Upper lobe of right lung (tissue), 1 donor: Measurements from ENCODE around the gene CKLF. TPM values are rescaled to one million over a fixed set of nuclear protein-coding genes. Genes with fewer than 3 reads are reported as not detected.
"Not testable (repeated sequence)": the region's sequence is repeated elsewhere in the genome, so short reads cannot be mapped to it uniquely, and the experiment has no call there.

Experiments used
- ATAC-seq: fragments of 200-7000 bp; cut with Tn5 transposase; one replicate; pipeline ENCODE4 v1.9.1; 2020; ENCODE audit warnings: mild to moderate bottlenecking, moderate library complexity
- DNase-seq: peaks from one replicate; pipeline ENCODE4 v3.0.0-alpha.2; 2020
- H3K27ac ChIP-seq: fragments of 200-600 bp; one replicate; pipeline ENCODE4 v1.8.0; 2022
- H3K27me3 ChIP-seq: fragments of 200-600 bp; one replicate; pipeline ENCODE4 v1.8.0; 2022; ENCODE audit warnings: mild to moderate bottlenecking
- H3K36me3 ChIP-seq: fragments of 200-600 bp; one replicate; pipeline ENCODE4 v1.8.0; 2022
- H3K4me1 ChIP-seq: fragments of 200-600 bp; one replicate; pipeline ENCODE4 v1.8.0; 2022
- H3K4me3 ChIP-seq: fragments of 200-600 bp; one replicate; pipeline ENCODE4 v1.8.0; 2022; ENCODE audit warnings: mild to moderate bottlenecking
- H3K9me3 ChIP-seq: fragments of 200-600 bp; one replicate; pipeline ENCODE4 v1.8.0; 2022
- intact Hi-C: fragments of 100-400 bp; cut with DNase I; formaldehyde crosslinking; loops from one replicate; pipeline ENCODE4 v1.11.0; 2022
- total RNA-seq: library from RNA; stranded (reverse); fragmentation: NEBNext Ultra II Directional; extraction: Animal tissue kit (Norgen Biotek cat#: 25700); gene quantifications from one replicate; pipeline ENCODE4 v1.2.1, GENCODE V29; 2021
- TF ChIP-seq, protein P1 (sequence below): fragments of 200-600 bp; IDR thresholded peaks from one replicate; pipeline ENCODE4 v1.8.0; 2022; ENCODE audit warnings: antibody characterized with exemption
- donor health status: DM: no; HTN: yes; CAD: no; lungs with severe emphysema.

The CKLF gene
- total RNA-seq, 1 donor from 2014 or later: 57.6 TPM

DNA sequence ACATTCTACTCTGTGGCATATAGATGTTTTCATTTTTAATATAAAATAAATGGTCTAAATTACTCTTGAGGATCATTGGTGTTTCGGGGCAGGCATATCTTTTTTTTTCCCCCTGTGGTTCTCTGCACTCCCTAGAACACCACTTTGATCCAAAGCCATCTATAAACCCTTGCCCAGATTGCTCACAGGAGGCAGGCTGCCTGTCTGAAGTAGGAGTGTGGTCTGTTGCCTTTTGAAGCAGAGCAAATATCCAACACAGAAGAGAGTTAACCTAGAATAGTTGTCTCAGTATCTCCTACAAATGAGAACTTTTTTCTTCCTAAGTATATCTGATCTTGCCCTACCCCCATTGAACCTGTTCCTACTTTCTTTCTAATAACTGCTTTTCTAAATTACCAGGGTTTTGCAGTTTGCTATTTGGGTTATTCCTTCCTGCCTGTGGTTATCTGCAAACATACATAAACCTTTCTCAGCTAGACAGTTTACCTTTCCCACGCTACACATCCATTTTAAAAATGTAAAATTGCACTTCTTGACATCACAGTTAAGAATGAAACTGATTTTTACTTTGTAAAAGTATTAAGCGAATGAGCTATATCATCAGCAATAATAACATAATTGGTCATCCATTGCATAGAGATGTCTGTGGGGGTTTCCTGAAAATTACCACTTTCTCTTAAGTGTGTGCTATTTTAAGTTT is 9.2 kb downstream of the CKLF start:
- intact Hi-C loops: no loop called here
- ATAC-seq (no peak), DNase-seq (no peak)
- Histone ChIP-seq H3K9me3 (no peaks in the 10 kb centered on the region), H3K36me3 (peaks cover 57% of the 10 kb centered on the region), H3K27me3 (no peaks in the 10 kb centered on the region), H3K4me3 (no peak overlapping the region), H3K4me1 (no peaks in the 10 kb centered on the region), H3K27ac (no peak overlapping the region)
- TF ChIP-seq, protein P1, sequence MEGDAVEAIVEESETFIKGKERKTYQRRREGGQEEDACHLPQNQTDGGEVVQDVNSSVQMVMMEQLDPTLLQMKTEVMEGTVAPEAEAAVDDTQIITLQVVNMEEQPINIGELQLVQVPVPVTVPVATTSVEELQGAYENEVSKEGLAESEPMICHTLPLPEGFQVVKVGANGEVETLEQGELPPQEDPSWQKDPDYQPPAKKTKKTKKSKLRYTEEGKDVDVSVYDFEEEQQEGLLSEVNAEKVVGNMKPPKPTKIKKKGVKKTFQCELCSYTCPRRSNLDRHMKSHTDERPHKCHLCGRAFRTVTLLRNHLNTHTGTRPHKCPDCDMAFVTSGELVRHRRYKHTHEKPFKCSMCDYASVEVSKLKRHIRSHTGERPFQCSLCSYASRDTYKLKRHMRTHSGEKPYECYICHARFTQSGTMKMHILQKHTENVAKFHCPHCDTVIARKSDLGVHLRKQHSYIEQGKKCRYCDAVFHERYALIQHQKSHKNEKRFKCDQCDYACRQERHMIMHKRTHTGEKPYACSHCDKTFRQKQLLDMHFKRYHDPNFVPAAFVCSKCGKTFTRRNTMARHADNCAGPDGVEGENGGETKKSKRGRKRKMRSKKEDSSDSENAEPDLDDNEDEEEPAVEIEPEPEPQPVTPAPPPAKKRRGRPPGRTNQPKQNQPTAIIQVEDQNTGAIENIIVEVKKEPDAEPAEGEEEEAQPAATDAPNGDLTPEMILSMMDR: no peak

DNA sequence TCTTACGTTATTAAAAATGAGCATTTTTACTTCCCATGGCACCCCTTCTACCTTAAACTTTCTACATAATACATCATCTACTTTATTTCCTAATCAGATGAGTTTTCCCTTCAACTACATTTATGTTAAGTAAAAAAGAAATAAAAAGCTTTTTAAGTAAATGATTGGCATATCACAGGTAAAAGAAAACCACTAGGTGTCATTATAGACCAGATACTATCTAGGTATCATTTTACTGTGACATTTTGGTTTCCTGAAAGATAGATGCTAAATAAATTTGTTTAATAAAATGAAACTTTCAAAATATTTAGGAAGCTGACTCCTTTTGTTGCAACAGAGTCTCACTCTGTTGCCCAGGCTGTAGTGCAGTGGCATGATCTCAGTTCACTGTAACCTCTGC is 10.0 kb downstream of the CKLF start:
- Histone ChIP-seq H3K4me1 (no peaks in the 10 kb centered on the region), H3K4me3 (no peak overlapping the region), H3K27ac (no peak overlapping the region), H3K9me3 (no peaks in the 10 kb centered on the region), H3K36me3 (peaks cover 61% of the 10 kb centered on the region), H3K27me3 (no peaks in the 10 kb centered on the region)
- no peak for DNase-seq
- intact Hi-C loops: no loop called here
- ATAC-seq: no peak
- TF ChIP-seq, protein P1: no peak

DNA sequence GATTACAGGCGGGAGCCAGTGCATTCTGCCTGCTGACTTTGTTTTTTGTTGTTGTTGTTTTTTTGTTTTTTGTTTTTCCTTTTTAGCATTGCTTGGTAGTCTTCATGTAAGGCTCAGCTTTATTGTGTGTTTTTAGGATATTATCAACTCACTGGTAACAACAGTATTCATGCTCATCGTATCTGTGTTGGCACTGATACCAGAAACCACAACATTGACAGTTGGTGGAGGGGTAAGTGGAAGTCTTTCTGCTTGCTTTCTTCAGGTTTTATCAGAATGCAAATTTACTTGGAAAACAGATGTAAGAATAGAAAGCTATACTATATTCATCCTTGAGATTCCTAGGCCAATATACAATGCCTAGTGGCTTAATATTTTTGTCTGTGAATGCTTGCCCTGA is 10.6 kb downstream of the CKLF start:
- TF ChIP-seq, protein P1: no peak
- H3K4me3 ChIP-seq: no peak overlapping the region
- H3K9me3 ChIP-seq: no peaks in the 10 kb centered on the region
- peaks cover 56% of the 10 kb centered on the region for H3K36me3 ChIP-seq
- no peak overlapping the region for H3K27ac ChIP-seq
- no peaks in the 10 kb centered on the region for H3K27me3 ChIP-seq
- no peaks in the 10 kb centered on the region for H3K4me1 ChIP-seq
- intact Hi-C loops: no loop called here
- ATAC-seq (no peak), DNase-seq (no peak)

DNA sequence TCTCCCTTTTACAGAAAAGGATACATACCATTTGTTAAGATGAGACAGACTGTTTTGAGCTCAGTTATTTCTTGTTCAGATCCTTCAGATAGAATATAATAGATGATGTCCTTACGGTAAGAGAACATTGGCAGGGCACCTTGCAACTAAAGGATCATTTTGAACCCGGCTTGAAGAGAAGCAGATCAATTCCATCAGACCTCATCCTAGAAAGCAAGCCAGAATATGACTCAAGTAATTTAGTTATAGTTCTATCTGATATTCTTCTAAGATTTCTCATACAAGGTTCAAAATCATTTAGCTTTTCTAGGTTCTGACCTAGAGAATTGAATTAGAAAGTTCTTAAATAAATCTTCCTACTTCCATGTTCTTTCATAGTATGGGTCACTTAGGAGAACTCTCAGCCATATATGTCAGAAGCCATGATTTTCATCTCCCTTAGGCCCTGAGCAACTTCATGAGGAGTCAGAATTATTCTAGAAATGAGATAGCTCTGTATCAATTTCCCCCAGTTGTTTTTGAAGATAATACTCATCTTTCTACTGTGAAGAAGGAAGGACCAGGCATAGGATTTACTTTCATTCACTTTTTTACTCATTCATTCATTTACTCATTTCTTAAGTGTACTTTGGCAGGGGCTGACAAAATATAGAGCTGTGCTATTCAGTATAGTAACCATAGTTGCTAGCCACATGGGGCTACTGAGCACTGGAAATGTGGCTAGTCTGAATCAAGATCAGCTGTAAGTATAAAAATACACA is 11.4 kb downstream of the CKLF start:
- DNase-seq: no peak
- Histone ChIP-seq H3K4me1 (no peaks in the 10 kb centered on the region), H3K27ac (no peak overlapping the region), H3K4me3 (no peak overlapping the region), H3K36me3 (peaks cover 51% of the 10 kb centered on the region), H3K9me3 (no peaks in the 10 kb centered on the region), H3K27me3 (no peaks in the 10 kb centered on the region)
- intact Hi-C loops: no loop called here
- TF ChIP-seq, protein P1: no peak
- no peak for ATAC-seq

DNA sequence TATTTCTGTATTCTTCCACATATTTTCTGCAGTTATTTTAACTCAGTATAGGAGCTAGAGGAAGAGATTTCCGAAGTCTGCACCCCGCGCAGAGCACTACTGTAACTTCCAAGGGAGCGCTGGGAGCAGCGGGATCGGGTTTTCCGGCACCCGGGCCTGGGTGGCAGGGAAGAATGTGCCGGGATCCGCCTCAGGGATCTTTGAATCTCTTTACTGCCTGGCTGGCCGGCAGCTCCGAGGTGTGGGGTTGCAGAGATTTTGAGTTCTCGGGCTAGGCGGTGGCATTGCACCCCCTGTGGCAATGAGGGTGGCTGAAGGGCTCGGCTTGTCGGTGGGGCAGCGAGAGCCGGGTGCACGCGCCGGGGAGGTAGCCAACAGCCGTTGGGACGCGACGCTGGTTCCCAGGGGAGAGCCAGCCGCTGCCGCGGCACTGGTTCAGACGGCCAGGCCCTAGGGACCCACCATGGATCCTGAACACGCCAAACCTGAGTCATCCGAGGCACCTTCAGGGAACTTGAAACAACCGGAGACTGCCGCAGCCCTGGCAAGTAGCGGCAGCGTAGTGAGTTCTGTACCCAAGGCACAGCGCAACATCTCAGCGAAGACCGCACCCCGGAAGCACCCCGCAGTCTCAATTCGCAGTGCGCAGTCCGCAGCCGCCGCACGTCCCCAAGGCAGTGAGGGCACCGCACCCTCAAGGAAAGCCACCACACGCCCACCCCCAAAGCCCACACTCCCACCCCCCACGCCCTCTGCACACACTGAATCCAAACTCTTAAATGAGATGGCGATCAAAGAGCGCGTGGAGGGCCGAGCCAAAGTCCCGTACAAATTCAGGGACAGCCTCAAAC is 13.9 kb downstream of the CKLF start, which contains the start of gene CMTM1:
Gene CMTM1, plus strand, starts transcription at position 389 of the 851 bp plus-strand sequence. Its CDS starts 75 bp downstream, at position 464.
- Histone ChIP-seq H3K27ac (no peak within 1 kb of the TSS), H3K4me1 (no peaks in the 10 kb centered on the region), H3K4me3 (no peak within 1 kb of the TSS), H3K27me3 (no peaks in the 10 kb centered on the region), H3K9me3 (no peaks in the 10 kb centered on the region), H3K36me3 (peaks cover 38% of the 10 kb centered on the region)
- ATAC-seq: no peak
- intact Hi-C loops: no loop called here
- TF ChIP-seq, protein P1: no peak
- DNase-seq: no peak

DNA sequence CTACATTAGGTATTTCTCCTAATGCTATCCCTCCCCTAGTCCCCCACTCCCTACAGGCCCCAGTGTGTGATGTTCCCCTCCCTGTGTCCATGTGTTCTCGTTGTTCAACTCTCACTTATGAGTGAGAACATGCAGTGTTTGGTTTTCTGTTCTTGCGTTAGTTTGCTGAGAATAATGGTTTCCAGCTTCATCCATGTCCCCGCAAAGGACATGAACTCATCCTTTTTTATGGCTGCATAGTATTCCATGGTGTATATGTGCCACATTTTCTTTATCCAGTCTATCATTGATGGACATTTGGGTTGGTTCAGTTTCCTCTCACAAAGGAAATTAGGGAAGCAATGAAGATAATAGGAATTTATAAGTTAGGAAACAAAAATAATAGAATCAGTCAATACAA is 14.9 kb downstream of the CKLF start:
- H3K4me3 ChIP-seq, intact Hi-C loops, ATAC-seq: not testable (repeated sequence)

More for the DNA sequence above, 14.9 kb downstream of the CKLF start:
- not testable (repeated sequence) for H3K27me3 ChIP-seq, H3K4me1 ChIP-seq, H3K9me3 ChIP-seq, H3K27ac ChIP-seq, DNase-seq
- peaks cover 38% of the 10 kb centered on the region for H3K36me3 ChIP-seq
